HFFc6 (cell line): ENCODE measurements around the gene SIPA1L3. TPM values are rescaled to one million over a fixed set of nuclear protein-coding genes. Genes with fewer than 3 reads are reported as not detected.
A peak's percentile ranks its signal among the peaks of the same experiment; 100 is the strongest.

Source experiments
- DNase-seq: peaks from one replicate; pipeline ENCODE4 v3.0.0-alpha.2; 2018
- H3K27ac Mint-ChIP-seq: 2 replicates; pipeline ENCODE4 v1.8.0; 2020; ENCODE audit warnings: mild to moderate bottlenecking, mixed read lengths
- H3K27me3 Mint-ChIP-seq: 2 replicates; pipeline ENCODE4 v1.8.0; 2021; ENCODE audit warnings: mild to moderate bottlenecking, moderate library complexity, mixed read lengths; ENCODE audit not compliant: insufficient read depth
- H3K36me3 Mint-ChIP-seq: 2 replicates; pipeline ENCODE4 v1.8.0; 2021; ENCODE audit warnings: low read depth, mixed read lengths
- H3K4me1 Mint-ChIP-seq: 2 replicates; pipeline ENCODE4 v1.8.0; 2020; ENCODE audit warnings: low read depth, mixed read lengths
- H3K4me3 Mint-ChIP-seq: 2 replicates; pipeline ENCODE4 v1.8.0; 2020; ENCODE audit warnings: mild to moderate bottlenecking, moderate library complexity, mixed read lengths
- H3K9me3 Mint-ChIP-seq: 2 replicates; pipeline ENCODE4 v1.8.0; 2020; ENCODE audit warnings: mild to moderate bottlenecking, mixed read lengths
- total RNA-seq, 6 experiments: library from RNA; stranded (reverse); fragmentation: NEBNext Ultra II Directional; extraction: Animal tissue kit (Norgen Biotek cat#: 25700); gene quantifications; 2 replicates in 1 of 6; 3 replicates in 5 of 6; pipeline ENCODE4 v1.2.3, GENCODE V29; 2021
- TF ChIP-seq, protein P1 (sequence below): fragments of 200-600 bp; sonication (generic); IDR thresholded peaks from 2 replicates; pipeline ENCODE4 v1.5.0; 2021; ENCODE audit warnings: antibody characterized with exemption, mild to moderate bottlenecking

SIPA1L3 gene
- total RNA-seq, 6 experiments from 2014 or later = 34.0 to 46.7 (median 41.8) TPM

DNA sequence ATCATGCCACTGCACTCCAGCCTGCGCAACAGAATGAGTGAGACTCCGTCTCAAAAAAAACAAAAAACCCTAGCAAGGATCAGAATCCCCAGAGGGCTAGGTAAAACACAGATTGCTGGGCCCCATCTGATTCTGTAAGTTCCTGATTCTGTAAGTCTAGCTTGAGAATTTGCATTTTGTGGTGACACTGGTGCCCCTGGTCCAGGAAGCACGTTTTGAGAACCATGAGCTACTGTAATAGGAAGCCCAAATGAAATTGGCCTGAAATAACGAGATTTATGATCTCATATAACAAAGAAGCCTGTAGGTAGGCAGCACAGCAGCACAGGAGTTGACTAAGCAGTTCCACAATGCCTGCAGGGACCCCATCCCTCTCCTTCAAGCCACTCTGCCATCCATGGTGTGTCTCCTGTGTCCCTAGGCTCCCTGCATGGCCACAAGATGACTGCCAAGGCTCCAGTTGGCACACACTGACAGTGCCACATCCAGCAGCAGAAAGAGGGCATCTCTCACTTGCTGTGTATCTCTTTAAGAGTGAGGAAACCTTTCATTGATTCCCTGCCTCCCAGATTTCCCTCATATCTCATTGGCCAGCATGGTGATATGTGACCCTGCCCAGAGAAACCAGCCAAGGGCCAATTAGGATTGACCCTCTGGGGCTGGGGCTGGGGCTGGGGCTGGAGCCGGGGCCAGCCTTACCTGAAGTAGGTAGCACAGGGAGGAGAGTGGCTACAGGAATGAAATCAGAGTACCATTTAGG is 21.7 kb downstream of the SIPA1L3 start:
- Mint-ChIP-seq H3K4me3 (no peak overlapping the region), H3K36me3 (peaks cover 32% of the 10 kb centered on the region), H3K27me3 (peaks cover 2% of the 10 kb centered on the region; the same call in 1 of the 2 replicates), H3K9me3 (no peaks in the 10 kb centered on the region), H3K4me1 (peaks cover 47% of the 10 kb centered on the region), H3K27ac (no peak overlapping the region; the same call in 1 of the 2 replicates)
- TF ChIP-seq, protein P1, sequence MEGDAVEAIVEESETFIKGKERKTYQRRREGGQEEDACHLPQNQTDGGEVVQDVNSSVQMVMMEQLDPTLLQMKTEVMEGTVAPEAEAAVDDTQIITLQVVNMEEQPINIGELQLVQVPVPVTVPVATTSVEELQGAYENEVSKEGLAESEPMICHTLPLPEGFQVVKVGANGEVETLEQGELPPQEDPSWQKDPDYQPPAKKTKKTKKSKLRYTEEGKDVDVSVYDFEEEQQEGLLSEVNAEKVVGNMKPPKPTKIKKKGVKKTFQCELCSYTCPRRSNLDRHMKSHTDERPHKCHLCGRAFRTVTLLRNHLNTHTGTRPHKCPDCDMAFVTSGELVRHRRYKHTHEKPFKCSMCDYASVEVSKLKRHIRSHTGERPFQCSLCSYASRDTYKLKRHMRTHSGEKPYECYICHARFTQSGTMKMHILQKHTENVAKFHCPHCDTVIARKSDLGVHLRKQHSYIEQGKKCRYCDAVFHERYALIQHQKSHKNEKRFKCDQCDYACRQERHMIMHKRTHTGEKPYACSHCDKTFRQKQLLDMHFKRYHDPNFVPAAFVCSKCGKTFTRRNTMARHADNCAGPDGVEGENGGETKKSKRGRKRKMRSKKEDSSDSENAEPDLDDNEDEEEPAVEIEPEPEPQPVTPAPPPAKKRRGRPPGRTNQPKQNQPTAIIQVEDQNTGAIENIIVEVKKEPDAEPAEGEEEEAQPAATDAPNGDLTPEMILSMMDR = no peak
- DNase-seq = no peak

DNA sequence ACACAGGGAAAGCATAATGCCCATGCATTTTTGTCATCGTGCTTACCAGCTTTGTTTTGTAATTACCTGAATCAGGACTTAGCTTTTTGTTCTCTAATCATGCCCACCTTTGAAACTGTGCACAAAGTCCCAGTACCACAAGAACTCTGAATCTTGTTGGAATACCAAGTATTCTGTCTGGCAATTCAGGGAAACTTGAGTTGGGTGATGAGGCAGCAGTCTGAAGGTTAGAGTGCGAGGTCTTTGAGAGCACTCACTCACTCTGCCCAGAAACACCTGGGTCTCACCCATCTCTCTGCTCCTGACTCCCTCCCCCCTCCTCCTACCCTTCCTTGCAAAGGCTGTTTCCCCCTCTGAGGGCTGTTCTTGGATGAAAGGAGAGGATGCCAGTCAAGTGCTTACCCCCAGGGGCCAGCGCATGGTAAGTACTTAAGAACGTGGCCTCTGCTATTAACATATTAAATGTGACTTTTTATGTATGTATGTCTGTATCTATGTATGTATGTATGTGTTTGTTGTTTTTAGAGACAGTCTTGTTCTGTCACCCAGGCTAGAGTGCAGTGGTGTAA is 22.4 kb downstream of the SIPA1L3 start:
- no peak for DNase-seq
- TF ChIP-seq, protein P1 = no peak
- no peak overlapping the region for H3K4me3 Mint-ChIP-seq
- peaks cover 40% of the 10 kb centered on the region for H3K36me3 Mint-ChIP-seq
- peaks cover 2% of the 10 kb centered on the region; the same call in 1 of the 2 replicates for H3K27me3 Mint-ChIP-seq
- H3K4me1 Mint-ChIP-seq = peaks cover 54% of the 10 kb centered on the region
- no peak overlapping the region for H3K27ac Mint-ChIP-seq
- no peaks in the 10 kb centered on the region for H3K9me3 Mint-ChIP-seq

DNA sequence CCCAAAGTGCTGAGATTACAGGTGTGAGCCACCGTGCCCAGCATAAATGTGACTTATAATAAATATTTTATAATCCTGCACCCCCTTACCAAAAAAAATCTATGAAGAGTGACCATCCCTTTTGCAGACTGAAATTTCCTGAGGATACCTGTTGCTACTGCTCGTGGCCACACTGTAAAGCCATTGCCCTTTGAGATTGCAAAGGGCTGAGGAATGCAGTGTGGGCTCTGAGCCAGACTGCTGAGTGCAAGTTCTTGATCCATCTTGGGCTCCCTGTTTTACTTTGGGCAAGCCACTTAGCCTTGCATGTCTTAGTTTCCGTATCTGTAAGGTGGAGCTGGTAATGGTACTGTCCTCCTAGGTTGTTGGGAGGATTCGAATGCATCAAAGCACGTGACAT is 23.4 kb downstream of the SIPA1L3 start:
- H3K27ac Mint-ChIP-seq = no peak overlapping the region; the same call in 1 of the 2 replicates

DNA sequence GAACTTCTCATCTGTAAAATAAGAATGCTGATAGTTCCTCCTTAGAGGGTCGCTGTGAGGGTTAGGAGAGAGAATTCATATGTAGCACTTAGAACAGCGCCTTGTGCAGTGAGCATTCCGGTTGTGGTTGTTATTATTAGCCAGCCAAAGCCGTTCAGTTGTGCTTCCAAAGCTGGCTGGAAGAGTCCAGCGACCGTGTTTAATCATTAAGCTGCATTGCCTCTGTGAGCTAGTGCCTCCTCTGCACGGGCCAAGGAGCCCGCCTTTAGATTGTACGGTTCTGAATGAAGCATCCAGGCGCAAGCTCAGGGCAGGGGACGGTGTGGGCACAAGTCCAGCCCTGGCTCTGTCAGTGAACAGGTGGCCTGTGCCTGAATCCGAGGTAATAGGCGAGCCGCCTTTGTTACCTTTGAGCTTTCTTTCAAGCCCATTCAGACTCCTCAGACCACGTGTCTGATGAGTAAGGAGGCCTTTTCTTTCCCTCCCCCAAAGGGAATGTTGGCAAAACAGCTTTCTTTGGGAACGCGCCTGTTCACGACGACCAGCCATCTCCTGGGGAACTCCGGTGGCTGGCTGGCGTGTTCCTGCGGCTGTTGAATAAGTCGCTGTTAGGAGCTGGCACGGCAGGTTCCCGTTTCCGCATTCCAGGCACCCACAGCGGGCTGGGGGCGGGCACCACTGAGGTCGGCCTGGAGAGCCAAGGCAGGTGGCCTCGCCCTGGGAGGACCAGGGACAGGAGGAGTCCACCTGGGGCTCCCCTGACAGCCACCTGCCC is 25.1 kb downstream of the SIPA1L3 start:
- no peak overlapping the region for H3K27ac Mint-ChIP-seq
- no peak overlapping the region for H3K4me3 Mint-ChIP-seq
- peaks cover 2% of the 10 kb centered on the region; the same call in 1 of the 2 replicates for H3K27me3 Mint-ChIP-seq
- peaks cover 49% of the 10 kb centered on the region for H3K36me3 Mint-ChIP-seq
- H3K4me1 Mint-ChIP-seq = peaks cover 46% of the 10 kb centered on the region
- TF ChIP-seq, protein P1 = no peak
- peaks cover 16% of the 10 kb centered on the region for H3K9me3 Mint-ChIP-seq
- DNase-seq = no peak

More for the DNA sequence above, 23.4 kb downstream of the SIPA1L3 start:
- no peak for DNase-seq
- Mint-ChIP-seq H3K36me3 (peaks cover 44% of the 10 kb centered on the region), H3K27me3 (peaks cover 2% of the 10 kb centered on the region; the same call in 1 of the 2 replicates), H3K4me3 (no peak overlapping the region), H3K4me1 (peaks cover 53% of the 10 kb centered on the region), H3K9me3 (peaks cover 8% of the 10 kb centered on the region)
- TF ChIP-seq, protein P1 = no peak

DNA sequence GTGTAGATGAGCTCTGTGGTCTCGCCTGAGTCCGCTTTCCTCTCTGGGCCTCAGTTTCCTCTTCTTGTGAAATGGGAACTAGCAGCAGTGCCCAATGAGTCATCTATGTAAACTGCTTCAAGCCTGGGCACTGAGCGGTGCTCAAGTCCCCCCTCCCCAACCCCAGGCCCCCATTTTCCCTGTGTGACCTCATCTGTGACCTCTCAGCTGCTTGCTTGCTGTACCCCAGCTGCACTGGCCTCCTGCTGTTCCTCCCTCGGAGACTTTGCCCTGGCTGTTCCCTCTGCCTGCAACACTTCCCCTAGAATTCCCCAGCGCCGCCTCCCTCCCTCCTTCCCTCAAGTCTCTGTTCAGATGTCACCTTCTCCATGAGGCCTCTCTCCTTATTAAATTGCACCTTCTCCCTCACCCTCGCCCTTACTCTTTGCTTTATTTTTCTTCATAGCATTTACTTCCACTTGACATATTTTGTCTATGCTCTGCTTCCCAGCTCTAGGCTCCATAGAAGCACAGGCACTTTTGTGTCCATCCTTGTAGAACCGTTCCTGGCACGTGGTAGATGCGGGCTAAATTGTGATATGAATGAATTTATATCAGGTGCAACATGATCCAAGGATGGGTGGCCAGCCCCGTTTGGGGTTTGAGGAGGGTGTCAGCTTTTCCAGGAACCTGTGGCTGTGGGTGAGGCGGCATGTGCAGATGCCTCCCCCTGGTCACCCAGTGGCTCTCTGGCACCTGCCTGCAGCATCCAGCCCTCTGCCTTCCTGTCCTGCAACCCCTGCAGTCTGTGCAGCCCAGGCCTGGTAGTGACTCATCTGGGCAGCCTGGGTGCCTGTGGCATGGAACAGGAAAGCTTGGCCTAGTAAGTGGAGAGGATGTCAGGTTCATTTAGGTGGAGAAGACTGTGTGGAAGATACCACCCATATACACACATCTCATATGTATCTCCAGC is 26.3 kb downstream of the SIPA1L3 start:
- peak; percentile 58 for DNase-seq
- Mint-ChIP-seq H3K27ac (peak overlapping the region; percentile 43; the same call in 1 of the 2 replicates), H3K4me3 (no peak overlapping the region), H3K27me3 (peaks cover 2% of the 10 kb centered on the region; the same call in 1 of the 2 replicates), H3K9me3 (peaks cover 16% of the 10 kb centered on the region), H3K4me1 (peaks cover 46% of the 10 kb centered on the region), H3K36me3 (peaks cover 49% of the 10 kb centered on the region)
- TF ChIP-seq, protein P1 = no peak
